HG03469 (cell line): ENCODE measurements around the gene GPSM3.
"Not testable (repeated sequence)": the region's sequence is repeated elsewhere in the genome, so short reads cannot be mapped to it uniquely, and the experiment has no call there.

Source experiments
- ATAC-seq: cut with Tn5 transposase; IDR thresholded peaks from one replicate; pipeline ENCODE4 v1.9.1; 2021; ENCODE audit warnings: mild to moderate bottlenecking, moderate library complexity, moderate number of reproducible peaks; ENCODE audit not compliant: unreplicated experiment

Gene GPSM3

DNA sequence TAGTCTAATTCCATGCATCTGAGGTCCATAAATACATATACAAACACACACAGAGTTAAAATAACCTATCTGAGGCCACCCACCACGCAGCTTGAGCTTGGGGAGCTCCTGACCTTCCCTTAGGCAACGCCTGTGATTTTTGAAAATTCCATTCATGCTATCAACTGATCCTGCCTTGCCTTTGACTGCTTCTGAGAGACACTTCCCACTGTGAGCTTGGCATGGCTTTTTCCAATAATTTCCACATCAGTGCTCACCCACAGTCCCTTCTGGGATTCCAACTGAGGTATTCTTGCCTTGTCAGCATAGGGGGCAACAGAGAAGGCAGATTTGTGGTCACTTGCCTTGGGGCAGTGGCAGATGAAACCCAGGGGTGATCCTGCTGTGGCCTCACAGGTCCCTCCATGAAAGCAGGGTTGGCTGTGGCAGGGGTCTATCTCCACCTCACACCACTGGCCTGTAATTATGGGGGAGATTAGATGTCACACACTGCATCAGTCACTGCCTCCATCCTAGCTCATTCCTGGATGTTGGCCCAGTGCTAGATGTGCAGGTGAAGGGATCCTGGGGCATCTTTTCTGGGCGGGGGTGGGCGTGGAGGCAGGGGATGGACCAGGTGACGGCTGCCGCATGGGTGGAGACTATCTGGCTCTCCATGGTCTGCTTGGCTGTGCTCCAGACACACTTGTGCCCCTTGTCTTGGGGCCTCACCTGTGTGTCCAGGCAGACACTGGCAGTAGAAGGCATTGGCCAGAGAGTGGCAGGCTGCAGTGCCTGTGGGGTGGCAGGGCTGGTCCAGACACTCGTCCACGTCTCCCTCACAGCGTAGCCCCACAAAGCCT lies 11.2 kb upstream of the GPSM3 start:
- ATAC-seq, result no peak

DNA sequence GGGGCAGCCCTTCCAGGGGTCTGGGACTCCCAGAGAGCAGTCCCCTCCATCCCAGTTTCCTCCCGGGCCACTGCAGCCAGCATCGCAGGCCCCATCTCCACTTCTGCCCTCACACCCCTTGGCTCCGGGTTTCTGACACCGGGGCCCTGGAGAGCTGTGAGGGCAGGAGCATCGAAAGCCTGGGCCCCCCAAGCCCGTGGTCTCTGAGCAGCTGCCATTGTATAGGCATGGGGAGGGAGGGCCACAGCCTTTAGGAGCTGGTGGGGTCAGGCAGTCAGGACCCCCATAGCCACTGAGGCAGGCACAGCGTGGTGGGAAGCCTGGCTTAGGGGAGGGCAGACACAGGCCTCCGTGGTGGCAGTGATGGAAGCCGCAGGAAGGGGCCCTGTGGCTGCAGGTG lies 9.7 kb upstream of the GPSM3 start:
- ATAC-seq, result no peak

DNA sequence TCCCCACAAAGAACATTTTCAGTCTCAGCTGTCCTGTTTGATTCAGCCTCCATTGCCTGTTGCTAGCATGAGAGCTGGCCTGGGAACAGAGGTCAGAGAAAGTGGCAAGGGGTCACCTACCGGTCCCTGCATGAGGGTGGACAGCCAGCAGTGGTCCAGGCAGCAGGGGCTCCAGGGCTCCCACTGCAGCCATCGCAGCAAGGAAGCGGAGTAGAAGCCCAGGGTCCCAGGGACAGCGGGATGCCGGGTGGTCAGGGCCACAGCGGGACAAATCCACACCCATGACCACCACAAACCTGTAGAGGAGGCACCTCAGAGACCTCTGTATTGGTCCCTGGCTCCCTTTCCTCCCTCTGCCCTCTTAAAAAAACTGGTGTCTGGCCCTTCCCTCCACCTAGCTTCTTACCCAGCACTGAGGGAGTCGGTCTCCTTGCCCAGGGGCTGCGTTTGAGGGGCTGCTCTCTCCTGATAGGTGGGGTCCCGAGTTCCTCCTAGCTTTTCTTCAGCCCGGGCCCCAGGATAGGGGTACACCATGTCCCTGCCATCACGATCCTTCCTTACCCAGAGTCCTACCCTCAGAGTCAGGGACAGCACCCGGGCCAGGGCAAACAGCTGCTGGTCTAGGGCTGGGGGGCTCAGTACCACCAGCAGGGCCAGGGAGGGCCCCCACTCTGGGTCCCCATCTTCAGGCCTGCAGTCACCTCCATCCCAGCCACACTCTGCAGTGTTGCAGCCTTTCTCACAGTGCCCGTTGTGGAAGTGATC lies 8.4 kb upstream of the GPSM3 start:
- no peak for ATAC-seq

DNA sequence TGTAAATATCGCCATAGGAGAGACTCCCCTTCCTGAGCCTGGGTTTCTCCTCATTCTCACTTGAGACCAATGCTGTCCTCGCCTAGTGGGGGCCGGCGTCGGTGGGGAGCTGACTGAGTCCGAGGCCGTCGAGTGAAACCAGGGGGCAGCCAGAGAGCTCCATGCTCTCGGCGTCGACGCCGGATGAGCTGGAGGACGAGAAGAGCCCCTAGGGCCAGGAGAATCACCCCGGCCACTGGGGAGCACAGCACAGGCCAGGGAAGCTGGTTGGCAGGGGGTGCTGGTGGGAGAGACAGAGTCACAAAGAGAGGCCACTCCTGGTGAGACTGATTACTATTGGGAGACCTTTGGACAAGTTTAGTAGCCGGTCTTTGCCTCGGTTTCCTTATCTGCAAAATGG lies 6.4 kb upstream of the GPSM3 start:
- ATAC-seq, result no peak

DNA sequence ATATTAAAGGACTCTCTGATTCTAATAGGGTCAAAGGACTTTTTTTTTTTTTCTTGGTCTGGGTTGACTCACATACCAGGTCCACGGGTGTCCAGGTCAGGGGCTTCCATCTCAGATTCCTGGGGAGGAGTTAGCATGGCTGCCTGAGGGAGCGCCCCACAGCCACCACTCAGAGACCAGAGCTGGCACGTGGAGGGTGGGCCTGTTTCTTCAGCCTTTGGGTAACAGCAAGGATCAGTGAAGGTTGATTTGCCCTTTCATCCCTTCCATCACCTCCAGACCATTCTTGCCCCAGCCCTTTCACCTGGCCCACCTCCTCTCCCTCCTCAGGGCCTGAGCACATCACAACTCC lies 5.9 kb upstream of the GPSM3 start:
- no peak for ATAC-seq

DNA sequence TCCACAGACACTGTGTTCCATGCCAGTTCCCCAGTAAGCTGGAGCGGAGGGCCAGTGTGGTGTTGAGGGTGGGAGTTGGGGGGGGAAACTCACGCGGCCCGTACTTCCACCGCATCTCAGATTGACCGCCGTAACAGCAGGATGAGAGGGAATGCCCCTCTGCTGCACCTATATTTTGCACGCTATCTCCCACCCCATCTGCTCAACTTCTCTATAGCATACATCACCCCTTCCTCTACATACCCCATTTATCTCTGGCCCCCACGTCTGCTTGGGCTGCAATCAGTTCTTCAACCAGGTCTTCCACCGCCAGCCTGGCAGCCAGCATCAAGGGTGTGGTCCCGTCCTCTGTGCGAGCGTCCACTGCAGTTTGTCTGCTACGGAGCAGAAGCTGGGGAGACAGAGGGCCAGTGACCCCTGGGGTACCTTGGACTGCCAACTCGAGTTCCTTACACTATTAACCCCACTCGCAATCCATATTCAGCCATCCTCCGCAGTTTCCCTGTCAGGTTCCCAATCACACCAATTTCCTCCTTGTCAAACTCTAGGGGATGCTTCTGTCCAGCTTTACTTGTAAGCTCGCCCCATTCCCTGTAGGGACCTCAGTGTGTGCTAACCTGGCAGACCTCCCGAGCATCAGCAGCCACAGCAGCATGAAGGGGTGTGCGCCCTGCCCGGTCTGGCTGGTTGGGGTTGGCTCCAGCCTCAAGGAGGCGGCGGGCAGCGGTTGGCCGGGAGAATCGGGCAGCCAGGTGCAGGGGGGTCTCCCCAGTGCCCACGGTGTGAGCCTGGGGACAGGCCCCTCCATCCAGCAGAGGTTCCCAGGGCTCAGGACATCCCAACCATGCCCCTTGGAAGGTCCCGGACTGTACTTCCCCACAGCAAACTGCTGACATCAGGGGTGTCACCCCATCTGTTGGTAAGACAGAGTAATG lies 4.5 kb upstream of the GPSM3 start:
- ATAC-seq, result no peak

DNA sequence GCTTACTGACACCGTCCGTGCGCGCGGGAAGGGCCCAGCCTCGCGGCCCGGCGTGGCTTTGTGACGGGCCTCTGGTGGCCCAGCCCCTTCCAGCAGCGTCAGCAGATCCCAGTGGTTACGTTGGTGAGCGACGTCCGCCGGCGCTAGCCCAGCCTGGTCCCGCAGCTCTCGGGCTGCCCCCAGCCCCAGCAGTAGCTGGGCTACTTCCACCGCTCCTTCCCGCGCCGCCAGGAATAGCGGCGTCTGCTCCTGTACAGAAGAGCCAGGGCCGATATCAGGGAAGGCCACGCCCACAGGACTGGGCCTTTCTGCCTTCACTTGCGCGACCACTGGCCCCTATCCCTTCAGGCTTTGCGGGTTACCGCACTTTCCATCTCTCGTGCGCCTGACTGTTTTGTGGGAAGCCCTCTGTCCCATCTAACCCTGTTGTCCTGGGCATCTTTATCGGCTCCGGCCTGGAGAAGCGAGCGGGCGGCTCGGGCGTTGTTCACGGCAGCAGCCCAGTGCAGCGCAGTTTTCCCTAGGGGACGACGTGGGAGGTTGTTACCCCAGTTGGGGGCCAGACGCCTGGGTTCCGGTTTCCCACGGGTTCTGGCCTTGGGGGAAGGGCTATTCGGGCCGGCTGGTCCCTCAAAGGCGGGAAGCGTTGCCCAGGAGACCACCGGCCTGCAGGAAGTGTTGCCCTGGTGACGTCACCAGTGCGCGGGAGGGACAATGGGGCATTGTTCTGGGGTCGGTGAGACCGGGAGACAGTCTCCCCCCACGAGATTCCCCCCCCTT lies 3.6 kb upstream of the GPSM3 start:
- peak; percentile 53 for ATAC-seq

DNA sequence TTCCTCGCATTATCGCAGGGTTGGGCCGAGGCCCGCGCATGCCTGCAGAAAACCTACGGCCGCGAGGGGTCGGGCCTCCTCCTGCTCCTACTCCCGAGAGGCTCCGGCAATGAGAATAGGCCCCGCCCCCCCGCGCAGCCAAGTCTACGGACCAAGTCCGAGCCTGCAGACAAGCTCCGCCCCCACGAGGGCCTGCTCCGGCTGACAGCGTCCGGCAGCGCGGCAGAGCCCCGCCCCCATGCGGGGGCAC lies 3.1 kb upstream of the GPSM3 start:
- peak; percentile 53 for ATAC-seq

DNA sequence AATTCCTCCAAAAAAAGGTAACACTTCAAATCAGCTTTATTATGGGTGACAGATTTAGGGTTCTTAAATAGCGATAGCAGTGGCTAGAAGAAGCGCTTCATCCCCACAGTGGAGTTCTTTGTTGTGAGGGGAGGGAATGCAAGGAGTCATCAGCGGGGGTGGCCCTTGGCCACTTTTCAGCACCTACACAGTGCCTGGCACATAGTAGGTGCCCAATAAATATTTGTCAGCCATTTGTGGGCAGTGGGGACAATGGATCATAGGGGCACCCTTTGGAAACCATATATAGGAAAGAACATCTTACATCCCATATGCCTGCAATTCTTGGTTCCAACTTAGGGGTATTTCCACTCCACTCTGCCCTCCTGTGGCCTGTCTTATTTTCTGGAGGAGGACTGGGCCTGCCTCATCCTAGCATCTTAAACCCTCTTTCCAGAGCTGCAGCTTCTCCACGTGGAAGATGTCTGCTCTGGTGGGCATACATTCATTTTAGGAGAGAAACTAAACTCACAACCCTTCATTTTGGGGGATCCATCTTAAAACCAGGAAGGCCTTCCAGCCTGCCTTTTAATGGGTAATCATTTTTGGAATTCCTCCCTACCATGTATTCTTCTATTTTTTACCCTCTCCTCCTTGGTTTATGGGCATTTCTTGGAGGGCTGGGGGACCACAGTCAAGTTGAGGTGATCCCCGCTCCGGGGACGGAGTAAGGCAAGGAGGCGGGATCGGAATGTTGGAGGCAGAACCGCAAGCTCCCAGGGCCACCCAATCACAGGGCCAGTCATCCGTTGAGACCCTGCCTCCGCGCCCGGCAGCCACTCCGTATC lies 2.6 kb upstream of the GPSM3 start:
- no peak for ATAC-seq

DNA sequence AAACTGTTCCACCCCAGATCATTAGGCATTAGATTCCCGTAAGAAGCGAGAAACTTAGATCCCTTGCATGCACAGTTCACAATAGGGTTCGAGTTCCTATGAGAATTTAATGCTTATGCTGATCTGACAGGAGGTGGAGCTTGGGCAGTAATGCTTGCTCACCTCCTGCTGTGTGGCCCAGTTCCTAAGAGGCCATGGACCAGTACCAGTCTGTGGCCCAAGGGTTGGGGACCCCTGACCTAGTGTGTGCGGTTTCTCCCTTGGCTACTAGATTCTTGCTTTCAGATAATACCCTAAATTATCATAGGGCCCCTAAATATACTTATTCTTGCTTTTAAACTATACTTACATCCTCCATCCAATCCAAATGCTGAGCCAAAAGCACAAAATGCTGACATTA lies 1.9 kb upstream of the GPSM3 start:
- ATAC-seq, result no peak

DNA sequence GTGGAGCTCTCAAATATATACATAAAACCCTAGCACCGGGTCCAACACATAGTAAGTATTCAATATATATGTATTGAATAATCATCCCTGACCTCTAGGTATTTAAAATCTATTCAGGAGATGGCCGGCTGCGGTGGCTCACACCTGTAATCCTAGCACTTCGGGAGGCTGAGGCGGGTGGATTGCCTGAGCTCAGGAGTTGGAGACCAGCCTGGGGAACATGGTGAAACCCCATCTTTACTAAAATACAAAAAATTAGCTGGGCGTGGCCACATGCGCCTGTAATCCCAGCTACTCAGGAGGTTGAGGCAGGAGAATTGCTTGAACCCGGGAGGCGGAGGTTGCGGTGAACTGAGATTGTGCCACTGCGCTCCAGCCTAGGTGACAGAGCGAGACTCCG lies 653 bp upstream of the GPSM3 start:
- ATAC-seq, result not testable (repeated sequence)

DNA sequence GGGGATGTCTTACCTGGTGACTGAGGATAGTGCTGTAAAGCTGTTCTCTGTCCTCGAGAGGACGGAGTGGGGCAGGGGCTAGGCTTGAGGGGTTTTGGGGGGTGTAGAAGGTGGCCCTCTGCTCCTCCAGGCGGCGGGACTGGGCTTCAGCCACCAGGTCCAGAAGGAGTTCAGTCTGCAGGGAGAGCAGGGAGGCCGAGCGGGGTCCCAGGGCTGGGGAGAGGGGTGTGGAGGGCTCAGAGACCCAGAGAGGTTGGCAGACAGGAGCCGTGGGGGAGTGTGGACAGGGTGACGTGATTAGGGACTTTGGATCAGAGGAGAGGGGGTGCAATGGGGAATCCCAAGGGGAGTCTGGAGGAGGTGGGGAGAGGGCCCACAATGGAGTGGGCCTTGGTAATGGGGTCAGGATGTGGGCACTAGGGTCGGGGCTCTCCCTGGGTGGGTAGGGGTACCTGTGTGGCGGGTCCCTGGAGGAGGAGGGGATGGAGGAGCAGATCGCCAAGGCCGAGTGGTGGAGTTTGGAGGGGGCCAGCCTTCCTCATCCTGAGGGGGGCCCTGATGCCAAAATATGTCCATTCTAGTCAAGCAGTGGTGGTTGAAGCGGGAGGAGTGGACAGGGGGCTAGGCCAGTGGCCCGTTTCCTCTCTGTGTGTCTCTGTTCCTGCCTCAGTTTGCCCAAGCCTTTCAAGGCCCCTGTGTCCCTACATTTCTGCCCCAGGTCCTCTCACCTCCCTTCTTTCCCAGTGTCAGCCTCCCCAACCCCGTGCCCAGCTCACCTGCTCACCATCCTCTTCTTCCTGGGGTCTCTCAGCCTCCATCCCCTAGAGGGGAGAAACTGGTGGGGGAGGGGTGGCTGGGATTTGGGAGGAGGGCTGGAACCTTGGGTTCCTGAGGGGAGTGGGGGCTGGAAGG lies 491 bp downstream of the GPSM3 start:
- ATAC-seq, result no peak

DNA sequence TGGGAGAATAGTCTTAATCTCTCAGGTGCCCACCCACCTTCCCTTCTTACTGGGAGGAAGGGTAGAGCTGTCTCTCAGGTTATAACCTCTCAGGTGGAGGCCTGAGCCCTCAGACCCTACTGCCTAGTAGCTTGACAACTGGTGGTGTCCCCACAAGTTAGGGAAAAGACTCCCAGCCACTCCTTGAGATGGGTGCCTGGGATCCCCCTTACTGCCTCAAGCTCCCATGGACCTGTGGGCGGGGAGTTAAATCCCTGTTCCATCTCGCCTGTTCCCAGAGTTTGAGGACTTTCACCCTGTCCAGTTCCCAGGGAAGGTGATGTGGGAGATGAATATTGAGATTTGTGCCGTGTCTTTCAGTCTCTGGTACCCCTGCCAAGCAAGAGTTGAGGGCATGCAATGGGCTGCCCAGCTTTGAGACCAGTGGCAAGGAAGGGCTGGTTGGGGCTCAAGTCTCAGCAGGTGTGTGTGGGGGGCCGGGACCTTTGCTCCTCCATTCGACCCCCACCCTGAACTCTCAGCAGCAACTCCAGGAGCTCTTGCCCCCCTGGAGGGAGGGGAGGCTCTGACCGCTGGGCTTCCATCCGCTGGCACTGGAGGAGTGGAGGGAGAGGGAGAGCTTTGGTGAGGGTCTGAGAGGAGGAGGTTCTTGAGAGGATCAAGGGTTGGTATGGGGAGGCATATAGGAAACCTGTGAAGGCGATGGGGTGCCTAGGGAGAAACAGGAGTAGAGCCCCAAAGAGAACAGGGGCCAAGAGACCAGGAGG lies 1.3 kb downstream of the GPSM3 start:
- no peak for ATAC-seq

DNA sequence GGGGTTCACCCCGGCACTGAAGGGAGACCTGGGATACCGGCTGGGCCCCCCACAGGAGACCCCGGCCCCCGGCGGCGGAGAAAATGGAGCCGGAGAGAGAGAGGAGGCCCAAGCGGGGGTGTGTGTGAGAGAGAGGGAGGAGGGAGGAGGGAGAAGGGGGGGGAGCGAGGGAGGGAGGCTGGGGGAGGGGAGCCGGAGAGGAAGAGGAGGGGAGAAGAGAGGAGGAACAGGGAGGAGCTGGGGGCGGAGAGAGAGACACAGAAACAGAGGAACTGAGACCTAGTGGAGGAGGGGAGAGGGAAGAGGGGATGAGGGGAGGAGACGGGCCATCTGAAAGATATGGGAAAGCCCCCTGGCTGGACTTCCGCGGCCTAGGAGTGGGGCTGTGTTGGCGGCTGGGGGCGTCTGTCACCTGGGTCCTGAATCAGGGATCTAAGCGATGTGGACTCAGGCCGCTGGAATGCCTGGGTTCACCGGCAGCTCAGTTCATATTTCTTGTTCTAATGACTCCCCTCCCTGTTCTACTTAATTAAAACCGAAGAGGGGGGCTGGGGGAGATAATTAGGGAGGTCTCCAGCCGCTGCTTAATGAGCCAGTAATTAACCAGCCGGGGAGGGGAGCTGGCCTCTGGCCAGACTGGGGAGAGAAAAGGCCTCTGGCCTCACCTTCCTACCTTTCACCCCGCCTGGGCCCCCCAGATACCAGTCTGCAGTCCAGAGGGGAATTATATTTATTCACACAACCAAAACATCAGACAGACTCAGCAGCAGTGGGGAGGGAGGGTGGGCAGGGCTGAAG lies 2.2 kb downstream of the GPSM3 start, which contains the start of gene PBX2:
TSS of gene PBX2 (minus strand) at position 149 of the 798 bp plus-strand sequence. CDS start 287 bp downstream, outside the sequence.
- no peak for ATAC-seq

DNA sequence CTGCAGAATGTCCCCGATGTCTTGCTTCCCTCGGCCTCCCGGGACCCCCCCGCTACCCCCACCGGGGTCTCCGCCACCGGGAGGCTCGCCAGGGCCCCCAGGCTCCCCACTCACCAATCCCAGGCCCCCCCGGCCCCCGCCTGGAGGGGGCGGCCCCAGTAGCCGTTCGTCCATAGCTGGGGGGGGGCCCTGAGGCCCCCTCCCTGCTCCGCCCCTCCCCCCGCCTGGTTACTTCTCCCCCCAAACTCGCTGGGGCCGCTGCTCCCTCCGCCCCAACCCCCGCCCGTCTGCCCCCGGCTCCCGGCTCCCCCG lies 2.7 kb downstream of the GPSM3 start:
- no peak for ATAC-seq

DNA sequence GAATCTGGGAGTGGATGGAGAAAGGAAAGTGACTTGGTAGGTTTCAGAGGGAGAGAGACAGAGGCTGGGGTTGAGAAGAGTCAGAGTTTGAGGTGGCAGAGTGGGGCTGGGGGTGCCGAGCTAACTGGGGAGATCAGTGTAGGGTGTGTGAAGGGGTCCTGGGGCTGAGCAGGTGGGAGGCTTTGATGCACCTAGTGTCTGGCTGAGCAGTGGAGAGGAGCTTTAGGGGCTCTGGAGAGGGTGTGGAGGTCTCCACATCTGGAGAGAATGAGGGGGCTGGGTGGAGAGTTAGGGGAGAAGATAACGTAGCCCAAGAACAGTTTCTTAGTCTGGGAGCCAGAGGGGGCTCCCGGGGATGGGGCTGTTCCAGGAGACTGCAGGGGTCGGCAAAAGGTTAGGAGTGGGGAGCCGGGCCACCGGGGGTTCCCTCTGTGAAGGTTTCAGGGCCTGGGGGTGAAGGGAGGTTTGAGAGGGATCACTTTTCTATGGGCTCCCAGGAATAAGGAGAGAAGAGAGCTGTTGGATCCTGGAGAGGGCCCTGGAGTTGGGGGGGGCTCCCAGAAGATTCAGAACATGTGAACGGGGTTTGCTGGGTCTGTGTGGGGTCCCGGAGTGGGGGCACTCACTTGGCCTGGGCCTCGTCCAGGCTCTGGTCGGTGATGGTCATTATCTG lies 3.2 kb downstream of the GPSM3 start:
- no peak for ATAC-seq
